Mucosa of stomach (tissue), 1 donor: ENCODE measurements around the gene PARD3.

Experiments used
- H3K27me3 ChIP-seq: one replicate; pipeline ENCODE4 v1.7.0; 2013; ENCODE audit warnings: mild to moderate bottlenecking, low read length; ENCODE audit not compliant: control insufficient read depth, insufficient read depth
- H3K36me3 ChIP-seq: one replicate; pipeline ENCODE4 v1.7.0; 2013; ENCODE audit warnings: low read length; ENCODE audit not compliant: control insufficient read depth, insufficient read depth
- H3K4me1 ChIP-seq: one replicate; pipeline ENCODE4 v1.7.0; 2013; ENCODE audit warnings: mild to moderate bottlenecking, low read length; ENCODE audit not compliant: control insufficient read depth, insufficient read depth
- H3K4me3 ChIP-seq: one replicate; pipeline ENCODE4 v1.7.0; 2013; ENCODE audit warnings: low read length
- H3K9ac ChIP-seq: one replicate; pipeline ENCODE4 v1.7.0; 2013; ENCODE audit warnings: mild to moderate bottlenecking, low read length, moderate library complexity
- H3K9me3 ChIP-seq: one replicate; pipeline ENCODE4 v1.7.0; 2013; ENCODE audit warnings: mild to moderate bottlenecking, low read length, moderate library complexity; ENCODE audit not compliant: control insufficient read depth
- donor health status: Pancreatic carcinoma.

Gene PARD3

DNA sequence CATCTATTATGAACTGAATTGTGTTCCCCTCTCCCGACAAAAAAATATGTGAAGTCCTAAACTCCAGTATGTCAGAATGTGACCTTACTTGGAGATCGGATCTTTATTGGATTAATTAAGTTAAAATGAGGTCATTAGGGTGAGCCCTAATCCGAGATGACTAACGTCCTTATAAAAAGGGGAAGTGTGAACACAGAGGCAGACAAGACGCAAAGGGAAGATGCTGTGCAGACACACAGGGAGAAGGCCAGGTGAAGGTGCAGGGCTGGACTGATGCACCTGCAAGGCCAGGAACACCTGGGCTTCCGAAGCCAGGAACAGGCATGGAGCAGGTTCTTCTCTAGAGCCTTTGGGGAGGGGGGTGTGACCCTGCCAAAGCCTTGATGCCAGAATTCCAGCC is 187.8 kb downstream of the PARD3 start:
- Histone ChIP-seq H3K9ac (no peak overlapping the region), H3K9me3 (no peaks in the 10 kb centered on the region), H3K36me3 (no peaks in the 10 kb centered on the region), H3K4me1 (peaks cover 7% of the 10 kb centered on the region), H3K4me3 (no peak overlapping the region), H3K27me3 (no peaks in the 10 kb centered on the region)

DNA sequence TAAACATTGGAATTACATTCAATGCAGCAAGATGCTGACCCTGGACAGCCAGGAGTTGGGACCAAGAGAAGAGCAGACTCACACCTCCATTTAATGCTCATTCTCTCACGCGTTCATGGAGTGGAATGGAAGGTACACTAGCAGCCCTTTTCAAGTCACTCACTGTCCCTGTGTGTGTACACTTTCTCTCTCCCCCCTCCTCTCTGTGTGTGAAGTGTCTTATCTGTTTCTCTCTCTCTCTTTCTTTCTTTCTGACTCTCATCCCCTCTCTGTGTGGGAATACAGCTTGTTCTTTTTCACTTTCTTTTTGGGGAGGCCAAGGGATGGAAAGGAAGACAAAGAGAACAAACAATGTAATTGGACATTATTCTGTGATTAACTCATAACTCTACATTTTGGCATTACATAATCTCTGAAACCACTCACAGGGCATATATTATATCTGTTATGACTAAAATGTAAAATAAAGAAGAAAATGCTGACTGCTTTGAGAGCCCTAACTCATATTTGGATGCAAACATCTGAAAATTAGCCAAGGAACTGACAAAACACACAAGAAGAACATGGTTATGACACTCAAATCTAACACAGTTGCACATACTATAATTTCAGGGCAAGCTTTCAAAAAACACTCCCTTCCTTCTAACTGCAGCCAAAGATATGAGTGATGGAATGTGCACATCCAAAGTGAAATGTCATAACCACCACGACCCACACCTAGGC is 188.8 kb downstream of the PARD3 start:
- Histone ChIP-seq H3K4me1 (peaks cover 7% of the 10 kb centered on the region), H3K4me3 (no peak overlapping the region), H3K27me3 (no peaks in the 10 kb centered on the region), H3K36me3 (no peaks in the 10 kb centered on the region), H3K9me3 (no peaks in the 10 kb centered on the region), H3K9ac (no peak overlapping the region)

DNA sequence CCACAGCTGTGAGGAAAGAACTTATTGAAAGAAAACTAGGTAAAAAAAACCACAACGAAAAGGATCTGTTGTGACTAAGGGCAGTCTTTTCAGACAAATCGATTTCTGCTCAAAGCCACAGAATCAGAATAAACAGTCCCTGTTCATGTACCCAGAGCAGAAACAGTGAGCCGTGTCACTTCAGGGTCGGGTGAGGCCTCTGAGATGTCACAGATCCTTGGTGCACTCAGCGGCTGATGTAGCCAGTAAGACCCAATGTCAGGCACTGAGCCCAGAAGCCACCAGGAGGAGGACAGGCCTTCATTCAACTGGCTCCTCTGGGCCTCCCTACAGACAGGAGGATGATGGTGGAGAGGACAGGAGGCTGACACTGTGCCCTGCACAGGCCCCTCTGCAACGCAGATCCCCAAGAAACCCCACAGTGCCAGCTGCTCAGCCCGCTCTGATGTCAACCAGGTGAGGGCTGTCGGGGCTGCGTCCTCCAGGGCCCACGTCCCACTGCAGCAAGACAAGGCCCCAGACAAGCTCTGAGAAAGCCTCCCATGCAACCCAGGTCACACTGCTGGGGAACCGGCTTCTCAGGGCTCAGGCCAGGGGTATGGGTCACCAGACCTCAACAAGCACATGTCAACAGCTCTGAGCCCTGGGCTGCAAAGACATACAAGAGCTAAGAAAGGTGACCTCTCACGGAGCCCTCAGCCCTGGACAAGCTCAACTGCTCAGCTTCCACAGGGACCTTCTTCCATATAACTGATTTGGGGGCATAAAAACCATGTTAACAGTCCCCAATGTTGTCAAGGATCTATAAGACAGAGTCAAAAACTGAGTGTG is 190.6 kb downstream of the PARD3 start:
- Histone ChIP-seq H3K9ac (no peak overlapping the region), H3K4me1 (peaks cover 7% of the 10 kb centered on the region), H3K27me3 (no peaks in the 10 kb centered on the region), H3K4me3 (no peak overlapping the region), H3K36me3 (no peaks in the 10 kb centered on the region), H3K9me3 (no peaks in the 10 kb centered on the region)

DNA sequence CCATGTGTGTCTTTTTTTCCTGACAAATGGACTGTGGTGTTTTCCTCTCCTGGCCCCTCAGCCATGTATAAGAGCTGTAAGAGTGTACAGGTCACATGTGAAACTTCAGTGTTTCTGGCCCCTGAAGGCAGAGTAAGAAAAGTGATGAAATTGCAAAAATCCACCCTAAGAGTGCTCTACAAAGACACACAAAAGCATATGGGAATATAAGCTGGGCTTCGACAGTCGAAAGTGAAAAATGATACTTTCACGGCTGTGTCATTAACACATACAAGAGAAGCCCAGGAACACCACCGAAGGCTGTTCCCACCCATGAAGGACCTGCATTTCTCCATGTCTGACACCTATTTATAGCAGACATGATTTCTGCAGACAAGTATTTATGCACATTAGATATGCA is 192.2 kb downstream of the PARD3 start:
- no peak overlapping the region for H3K4me3 ChIP-seq
- no peaks in the 10 kb centered on the region for H3K36me3 ChIP-seq
- no peak overlapping the region for H3K9ac ChIP-seq
- peaks cover under 1% of the 10 kb centered on the region for H3K4me1 ChIP-seq
- H3K9me3 ChIP-seq = no peaks in the 10 kb centered on the region
- H3K27me3 ChIP-seq = no peaks in the 10 kb centered on the region

DNA sequence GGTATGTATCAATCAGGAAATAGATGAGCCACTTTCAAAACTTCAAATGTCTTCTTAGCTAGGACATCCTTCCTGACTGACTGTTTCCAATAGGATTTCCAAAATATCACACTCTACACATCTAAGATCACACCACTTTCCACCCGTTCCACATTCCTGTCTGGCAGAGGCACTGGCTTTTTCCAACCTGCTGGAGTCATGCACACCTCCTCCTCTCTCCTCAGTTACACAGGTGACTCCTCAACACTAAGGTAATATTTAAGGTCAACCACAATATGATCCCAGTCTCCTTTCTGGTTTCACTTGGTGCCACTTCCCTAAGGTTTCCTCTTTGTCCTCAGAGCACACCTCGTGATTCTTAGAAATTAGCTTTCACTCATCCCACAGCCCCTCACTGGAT is 196.5 kb downstream of the PARD3 start:
- H3K4me1 ChIP-seq = no peaks in the 10 kb centered on the region

DNA sequence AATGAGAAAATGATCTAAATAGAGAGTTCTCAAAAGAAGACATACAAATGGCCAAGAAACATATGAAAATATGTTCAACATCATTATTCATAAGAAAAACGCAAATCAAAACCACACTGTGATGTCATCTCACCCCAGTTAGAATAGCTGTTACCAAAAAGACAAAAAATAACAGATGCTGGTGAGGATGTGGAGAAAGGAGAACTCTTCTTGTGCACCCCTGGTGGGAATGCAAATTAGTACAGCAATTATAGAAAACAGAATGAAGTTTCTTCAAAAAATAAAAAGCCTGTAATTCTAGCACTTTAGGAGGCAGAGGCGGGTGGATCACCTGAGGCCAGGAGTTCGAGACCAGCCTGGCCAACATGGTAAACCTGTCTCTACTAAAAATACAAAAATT is 199.3 kb downstream of the PARD3 start:
- H3K9ac ChIP-seq = no peak overlapping the region
- no peaks in the 10 kb centered on the region for H3K27me3 ChIP-seq
- no peaks in the 10 kb centered on the region for H3K9me3 ChIP-seq
- no peak overlapping the region for H3K4me3 ChIP-seq
- no peaks in the 10 kb centered on the region for H3K36me3 ChIP-seq
- H3K4me1 ChIP-seq = no peaks in the 10 kb centered on the region

More for the DNA sequence above, 196.5 kb downstream of the PARD3 start:
- Histone ChIP-seq H3K36me3 (no peaks in the 10 kb centered on the region), H3K27me3 (no peaks in the 10 kb centered on the region), H3K9me3 (no peaks in the 10 kb centered on the region), H3K9ac (no peak overlapping the region), H3K4me3 (no peak overlapping the region)

DNA sequence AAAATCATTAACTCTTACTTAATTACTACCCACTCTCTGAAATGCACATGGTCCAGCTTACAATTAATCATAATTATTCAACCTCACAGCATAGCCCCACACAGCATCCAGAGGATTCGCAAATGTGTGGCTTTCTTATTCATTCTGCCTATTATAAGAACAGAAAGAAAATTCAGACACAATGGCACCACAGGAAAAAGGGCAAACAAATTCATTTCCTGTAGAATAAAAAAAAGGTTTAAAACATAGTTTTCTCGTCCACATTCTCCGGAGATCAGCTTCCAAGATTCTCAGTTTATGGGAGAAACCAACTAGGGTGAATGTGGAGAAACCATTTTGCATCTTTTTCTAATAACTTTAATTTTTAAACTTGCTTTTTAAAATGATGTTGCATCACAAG is 201.6 kb downstream of the PARD3 start:
- H3K4me1 ChIP-seq = no peaks in the 10 kb centered on the region
- no peaks in the 10 kb centered on the region for H3K36me3 ChIP-seq
- no peaks in the 10 kb centered on the region for H3K27me3 ChIP-seq
- H3K4me3 ChIP-seq = no peak overlapping the region
- no peaks in the 10 kb centered on the region for H3K9me3 ChIP-seq
- no peak overlapping the region for H3K9ac ChIP-seq

DNA sequence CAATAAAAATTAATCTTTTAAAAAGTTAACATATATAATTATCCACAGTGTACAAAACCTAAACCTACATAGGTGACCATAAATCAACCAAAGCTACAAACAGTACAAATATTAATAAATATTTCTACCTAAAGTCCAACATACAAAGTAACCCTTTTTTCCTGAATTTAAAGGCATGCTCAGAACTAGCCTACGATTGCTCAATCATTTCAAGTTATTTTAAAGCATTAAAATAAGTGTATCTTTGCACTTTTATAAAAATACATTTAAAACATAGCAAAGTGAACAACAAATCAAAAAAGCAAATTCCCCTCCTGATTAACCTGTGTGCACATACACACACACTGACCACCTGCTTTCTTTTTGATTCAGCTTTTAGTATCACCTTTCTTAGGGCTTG is 202.2 kb downstream of the PARD3 start:
- no peaks in the 10 kb centered on the region for H3K27me3 ChIP-seq
- H3K4me1 ChIP-seq = no peaks in the 10 kb centered on the region
- H3K36me3 ChIP-seq = no peaks in the 10 kb centered on the region
- H3K4me3 ChIP-seq = no peak overlapping the region
- no peak overlapping the region for H3K9ac ChIP-seq
- H3K9me3 ChIP-seq = no peaks in the 10 kb centered on the region

DNA sequence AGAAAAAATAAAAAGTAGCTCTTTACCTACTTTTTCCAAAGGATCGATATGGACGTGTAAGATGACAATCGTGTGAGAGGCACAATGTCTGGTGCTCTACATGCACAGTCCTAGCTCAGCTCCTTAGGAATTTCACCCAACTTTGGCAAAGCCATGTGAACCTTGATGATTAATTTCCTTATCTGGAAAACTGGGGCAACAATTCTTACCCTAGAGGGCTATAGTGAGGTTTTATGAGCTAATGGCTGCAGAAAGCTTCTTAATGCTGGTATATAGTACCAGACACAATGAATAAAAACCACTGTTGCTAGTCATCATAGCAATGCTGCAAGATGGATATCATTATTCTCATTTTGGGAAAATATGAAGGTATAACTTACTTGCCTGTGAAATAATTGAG is 202.7 kb downstream of the PARD3 start:
- Histone ChIP-seq H3K9me3 (no peaks in the 10 kb centered on the region), H3K36me3 (no peaks in the 10 kb centered on the region), H3K9ac (no peak overlapping the region), H3K4me1 (no peaks in the 10 kb centered on the region), H3K27me3 (no peaks in the 10 kb centered on the region), H3K4me3 (no peak overlapping the region)

DNA sequence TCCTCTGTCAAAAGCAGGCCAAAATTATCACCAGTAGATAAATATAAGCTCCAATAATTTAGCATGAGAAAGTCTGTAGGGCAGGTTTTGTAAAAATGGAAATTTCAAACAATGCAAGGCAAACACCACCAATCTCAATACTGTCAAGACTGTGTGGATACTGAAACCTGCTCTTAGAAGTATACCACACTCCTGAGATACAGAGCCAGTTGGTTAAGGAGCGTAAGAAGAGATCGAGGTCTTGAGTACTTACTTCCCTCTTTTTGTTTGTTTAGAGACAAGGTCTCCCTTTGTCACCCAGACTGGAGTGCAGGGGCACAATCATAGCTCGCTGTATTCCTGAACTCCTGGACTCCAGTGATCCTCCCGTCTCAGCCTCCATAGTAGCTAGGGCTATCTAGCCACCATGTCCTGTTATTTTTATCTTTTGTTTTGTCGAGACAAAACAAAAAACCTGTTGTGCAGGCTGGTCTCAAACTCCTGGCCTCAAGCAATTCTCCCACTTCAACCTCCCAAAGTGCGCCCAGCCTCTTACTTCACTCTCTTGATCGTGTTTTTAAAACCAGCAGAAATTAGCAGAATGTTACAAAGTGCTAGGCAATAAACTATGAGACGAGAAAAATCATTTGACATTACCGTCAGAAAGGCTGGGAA is 205.7 kb downstream of the PARD3 start:
- no peaks in the 10 kb centered on the region for H3K4me1 ChIP-seq
- no peak overlapping the region for H3K4me3 ChIP-seq
- H3K36me3 ChIP-seq = no peaks in the 10 kb centered on the region
- H3K9ac ChIP-seq = no peak overlapping the region
- H3K27me3 ChIP-seq = no peaks in the 10 kb centered on the region
- no peaks in the 10 kb centered on the region for H3K9me3 ChIP-seq

DNA sequence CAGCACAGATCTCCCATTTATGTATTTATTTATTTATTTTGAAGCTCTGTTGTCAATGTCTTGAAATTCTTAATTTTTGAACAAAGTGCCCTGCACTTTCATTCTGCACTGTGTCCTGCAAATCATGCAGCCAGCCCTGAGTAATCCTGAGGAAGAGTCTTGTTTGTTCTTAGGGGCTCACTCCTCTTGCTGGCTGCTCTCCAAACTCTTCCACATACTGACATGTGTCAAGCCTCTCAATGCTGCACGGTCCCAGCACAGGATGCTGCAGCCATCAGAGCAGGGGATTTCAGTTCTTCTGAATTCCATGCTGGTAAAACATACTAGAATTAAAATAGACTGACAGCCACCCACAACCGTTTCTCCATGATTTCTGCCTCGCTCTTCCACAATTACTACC is 207.2 kb downstream of the PARD3 start:
- Histone ChIP-seq H3K9ac (no peak overlapping the region), H3K4me1 (no peaks in the 10 kb centered on the region), H3K36me3 (no peaks in the 10 kb centered on the region), H3K27me3 (no peaks in the 10 kb centered on the region), H3K9me3 (no peaks in the 10 kb centered on the region), H3K4me3 (no peak overlapping the region)

DNA sequence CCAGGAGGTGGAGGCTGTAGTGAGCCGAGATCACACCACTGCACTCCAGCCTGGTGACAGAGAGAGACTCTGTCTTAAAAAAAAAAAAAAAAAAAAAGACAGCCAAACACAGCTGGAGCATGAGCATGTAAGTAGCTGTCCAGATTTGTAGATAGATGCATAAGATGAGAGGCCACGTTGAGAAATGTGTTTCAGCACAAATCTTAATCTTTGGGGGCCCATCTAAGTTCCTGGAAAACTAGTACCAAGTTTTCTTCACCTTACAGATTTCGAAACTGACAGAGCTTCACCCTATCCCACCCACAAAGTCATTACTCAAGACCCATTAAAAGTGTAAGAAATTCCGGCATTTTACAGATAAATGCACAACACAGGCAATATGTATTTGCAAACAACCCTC is 208.2 kb downstream of the PARD3 start:
- Histone ChIP-seq H3K9ac (no peak overlapping the region), H3K36me3 (no peaks in the 10 kb centered on the region), H3K27me3 (no peaks in the 10 kb centered on the region), H3K4me1 (no peaks in the 10 kb centered on the region), H3K9me3 (no peaks in the 10 kb centered on the region), H3K4me3 (no peak overlapping the region)
